Measurements from ENCODE around the gene GRIA3. TPM values are rescaled to one million over a fixed set of nuclear protein-coding genes. Genes with fewer than 3 reads are reported as not detected.

The GRIA3 gene
- total RNA-seq, 1 experiment from 2014 or later: not detected

- BruUV-seq (replicated peaks): no TSS peak
- Histone ChIP-seq H3F3A (ENCODE audit: insufficient read depth, low read depth) (no peaks in the 10 kb centered on the region), H3K27me3 (ENCODE audit: insufficient read depth, low read depth) (no peaks in the 10 kb centered on the region), H3K4me1 (replicated peaks; ENCODE audit: insufficient read depth) (no peaks in the 10 kb centered on the region), H4K20me1 (ENCODE audit: insufficient read depth) (no peaks in the 10 kb centered on the region), H3K4me2 (no peak overlapping the region), H3K9me3 (ENCODE audit: insufficient read depth, low read depth) (no peaks in the 10 kb centered on the region; the same call in 1 of the 2 replicates), H3K9me2 (ENCODE audit: insufficient read depth) (no peaks in the 10 kb centered on the region), H3K36me3 (ENCODE audit: low read depth) (no peaks in the 10 kb centered on the region), H2AFZ (no peak overlapping the region), H3K27ac (no peak overlapping the region), H3K4me3 (no peak overlapping the region), H3K79me2 (ENCODE audit: low read depth) (no peaks in the 10 kb centered on the region)
- intact Hi-C loops (cut with micrococcal nuclease; ENCODE audit: unreplicated experiment): no loop called here
- ChIA-PET POLR2A (ENCODE audit: unreplicated experiment) (no interaction called here), CTCF (no interaction called here)
- TF ChIP-seq EZH2 (IDR thresholded peaks at IDR 0.05; ENCODE audit: low read depth) (no peak), CTCF (conservative IDR thresholded peaks at IDR 0.05) (no peak)
- DNase-seq: no peak
Observed at GRCh38 chrX:123348468-123348867, 164.4 kb downstream of the GRIA3 start.

- no peak for TF ChIP-seq EZH2 (IDR thresholded peaks at IDR 0.05; ENCODE audit: low read depth)
- TF ChIP-seq CTCF (conservative IDR thresholded peaks at IDR 0.05): no peak
- no peak overlapping the region for H3K4me3 ChIP-seq
- no peak overlapping the region for H2AFZ ChIP-seq
- no peak for DNase-seq
- no peaks in the 10 kb centered on the region for H3K36me3 ChIP-seq (ENCODE audit: low read depth)
- no peaks in the 10 kb centered on the region for H3F3A ChIP-seq (ENCODE audit: insufficient read depth, low read depth)
- no peaks in the 10 kb centered on the region for H3K4me1 ChIP-seq (replicated peaks; ENCODE audit: insufficient read depth)
- no peaks in the 10 kb centered on the region for H3K79me2 ChIP-seq (ENCODE audit: low read depth)
- no peak overlapping the region for H3K4me2 ChIP-seq
- no peaks in the 10 kb centered on the region; the same call in 1 of the 2 replicates for H3K9me3 ChIP-seq (ENCODE audit: insufficient read depth, low read depth)
- H3K27ac ChIP-seq: no peak overlapping the region
- ChIA-PET CTCF (no interaction called here), POLR2A (ENCODE audit: unreplicated experiment) (no interaction called here)
- H3K9me2 ChIP-seq (ENCODE audit: insufficient read depth): no peaks in the 10 kb centered on the region
- no peaks in the 10 kb centered on the region for H4K20me1 ChIP-seq (ENCODE audit: insufficient read depth)
- H3K27me3 ChIP-seq (ENCODE audit: insufficient read depth, low read depth): no peaks in the 10 kb centered on the region
- intact Hi-C loops (cut with micrococcal nuclease; ENCODE audit: unreplicated experiment): no loop called here
- BruUV-seq (replicated peaks): no TSS peak
Observed at GRCh38 chrX:123350226-123350625, 166.1 kb downstream of the GRIA3 start.

GRCh38 chrX:123357941-123358340 is 173.9 kb downstream of the GRIA3 start:
- Histone ChIP-seq H3K79me2 (ENCODE audit: low read depth) (no peaks in the 10 kb centered on the region), H3K9me3 (ENCODE audit: insufficient read depth, low read depth) (no peaks in the 10 kb centered on the region), H3K4me1 (replicated peaks; ENCODE audit: insufficient read depth) (no peaks in the 10 kb centered on the region), H2AFZ (no peak overlapping the region), H3K4me2 (no peak overlapping the region), H3K27ac (no peak overlapping the region), H3K4me3 (no peak overlapping the region), H4K20me1 (ENCODE audit: insufficient read depth) (0 out of 2 replicates have a peak, but pooled peaks cover 4% of the 10 kb centered on the region), H3K36me3 (ENCODE audit: low read depth) (no peaks in the 10 kb centered on the region), H3K27me3 (ENCODE audit: insufficient read depth, low read depth) (no peaks in the 10 kb centered on the region), H3F3A (ENCODE audit: insufficient read depth, low read depth) (no peaks in the 10 kb centered on the region), H3K9me2 (ENCODE audit: insufficient read depth) (no peaks in the 10 kb centered on the region)
- ChIA-PET POLR2A (ENCODE audit: unreplicated experiment) (no interaction called here), CTCF (no interaction called here)
- no peak for DNase-seq
- intact Hi-C loops (cut with micrococcal nuclease; ENCODE audit: unreplicated experiment): no loop called here
- BruUV-seq (replicated peaks): no TSS peak
- TF ChIP-seq EZH2 (IDR thresholded peaks at IDR 0.05; ENCODE audit: low read depth) (no peak), CTCF (conservative IDR thresholded peaks at IDR 0.05) (no peak)

Measured in PC-9 (cell line).